Stimulated activated CD8-positive, alpha-beta memory T cell treated with anti-CD3 and anti-CD28 coated beads, Interleukin-7, amount 100 ng/mL, for 24 hours (primary cell): ENCODE measurements around the gene C11orf21.

Experiments used
- DNase-seq: peaks from one replicate; pipeline ENCODE4 v3.0.0-alpha.2; 2020; ENCODE audit warnings: low read depth

Gene C11orf21

DNA sequence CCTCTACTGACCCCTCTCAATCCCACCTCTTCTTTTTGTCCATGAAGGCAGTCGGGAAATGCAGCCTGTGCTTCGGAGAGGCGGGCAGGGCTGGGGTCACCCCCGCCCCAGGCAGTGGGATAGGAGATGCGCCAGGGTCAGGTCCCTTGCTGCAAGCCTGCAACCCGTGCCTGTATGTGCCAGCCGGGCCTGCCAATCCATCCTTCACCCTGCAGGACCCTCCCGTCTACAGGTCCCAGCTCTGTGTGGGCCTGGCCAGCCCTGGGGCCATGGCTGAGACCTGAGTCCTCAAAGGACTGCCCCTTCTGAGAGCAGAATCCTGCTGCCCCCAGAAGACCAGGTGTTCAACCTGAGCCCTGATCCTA, 42.3 kb downstream of the C11orf21 start:
- no peak for DNase-seq

DNA sequence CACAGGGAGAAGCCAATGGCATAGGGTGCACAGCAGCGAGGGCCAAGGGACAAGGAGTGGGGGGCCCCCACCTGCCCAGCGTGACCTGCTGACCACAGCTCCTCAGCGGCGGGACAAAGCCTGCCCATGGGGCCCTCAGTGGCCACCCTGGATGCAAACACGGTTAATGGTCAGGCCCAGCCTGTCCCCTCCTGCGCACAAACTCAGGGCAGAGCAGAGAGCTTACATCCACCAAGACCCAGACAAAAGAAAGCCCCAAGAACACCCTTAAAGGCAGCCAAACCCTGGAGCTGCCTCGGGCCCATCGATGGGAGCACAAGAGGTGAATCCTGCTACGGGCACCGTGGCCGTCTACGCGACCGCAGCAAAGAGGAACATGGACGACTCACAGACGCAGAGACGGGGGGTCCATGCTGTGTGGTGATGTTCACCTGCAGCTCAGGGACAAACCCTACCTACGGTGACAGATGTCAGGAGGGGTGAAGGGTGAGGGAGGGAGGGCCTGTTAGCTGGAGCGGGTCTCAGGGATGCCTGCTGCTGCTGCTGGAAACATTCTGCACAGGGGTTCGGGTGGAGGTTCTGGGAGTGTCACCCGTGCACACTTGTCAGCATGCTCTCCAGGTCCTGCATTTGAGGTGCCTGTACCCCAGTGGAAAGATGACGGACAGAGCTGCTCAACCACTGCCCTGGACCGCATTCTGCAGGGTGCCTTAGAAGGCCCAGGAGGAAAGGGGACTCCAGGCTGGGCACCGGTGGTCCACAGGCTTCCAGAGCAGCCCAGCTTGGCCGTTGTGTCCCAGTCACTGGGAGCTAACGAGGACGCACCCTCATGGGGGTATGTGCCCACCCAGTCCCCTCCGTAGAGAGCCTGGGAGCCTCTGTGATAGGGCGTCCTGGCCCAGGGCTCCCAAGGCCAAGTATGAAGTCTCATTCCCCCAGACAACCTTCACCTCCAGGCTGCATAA, 42.9 kb downstream of the C11orf21 start:
- no peak for DNase-seq

DNA sequence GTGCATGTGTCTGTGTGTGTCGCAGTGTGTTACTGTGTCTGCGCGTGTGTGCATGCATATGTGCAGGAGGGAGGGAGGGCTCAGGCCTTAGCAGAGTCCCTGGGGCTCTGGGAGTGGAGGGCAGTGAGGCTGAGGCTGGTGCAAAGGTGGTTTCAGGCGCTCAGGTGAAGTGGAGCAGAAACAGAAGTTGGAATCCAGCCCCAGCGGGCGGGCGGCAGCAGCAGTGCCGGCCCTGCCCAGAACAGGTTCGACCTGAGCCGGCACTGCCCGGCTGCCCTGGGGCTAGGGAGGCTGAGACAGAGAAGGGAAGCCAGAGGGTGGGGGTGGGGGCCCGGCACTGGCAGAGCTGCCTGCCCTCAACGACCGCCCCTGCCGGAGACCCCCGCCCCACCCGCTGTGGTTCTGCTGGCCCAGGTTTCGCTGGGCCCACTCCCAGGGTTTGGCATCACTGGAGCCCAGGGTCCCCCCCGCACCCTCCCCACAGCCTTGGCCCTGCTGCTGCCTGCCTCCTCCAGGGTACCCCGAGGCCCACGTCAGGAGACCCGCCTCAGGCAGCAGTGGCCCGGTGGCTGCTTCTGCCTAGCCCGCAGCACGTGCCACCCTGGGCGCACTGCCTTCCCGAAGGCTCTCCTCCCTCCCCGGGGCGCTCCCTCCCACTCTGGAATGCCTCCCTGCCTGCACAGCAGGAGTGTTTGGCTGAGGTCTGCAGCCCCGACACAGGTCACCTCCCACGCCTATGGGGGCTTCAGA, 44.6 kb downstream of the C11orf21 start:
- DNase-seq: no peak

DNA sequence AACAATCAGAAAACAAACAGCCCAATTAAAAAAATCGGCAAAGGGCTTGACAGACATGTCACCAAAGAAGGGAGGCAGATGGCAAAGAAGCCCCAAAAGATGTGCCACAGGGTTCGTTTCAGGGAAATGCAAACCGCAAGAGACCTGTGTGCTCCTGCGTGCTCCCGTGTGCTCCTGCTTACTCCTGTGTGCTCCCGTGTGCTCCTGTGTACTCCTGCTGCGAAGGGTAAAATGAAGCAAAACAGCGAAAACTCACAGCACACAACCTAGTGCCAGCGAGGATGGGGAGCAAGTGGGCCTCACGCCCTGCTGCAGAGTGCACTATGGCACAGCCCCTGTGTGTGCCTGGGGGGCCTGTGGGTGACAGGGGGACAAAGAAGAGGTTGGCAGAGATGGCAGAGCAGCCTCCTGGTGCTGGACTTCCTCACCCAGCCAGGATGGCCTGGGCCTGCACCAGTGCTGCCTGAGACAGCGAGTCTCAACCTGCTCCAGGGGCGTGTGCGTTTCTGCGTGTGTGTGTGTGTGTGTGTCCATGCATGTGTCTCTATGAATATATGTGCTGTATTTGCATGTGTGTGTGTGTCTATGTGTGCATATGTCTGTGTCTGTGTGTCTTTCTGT, 45.3 kb downstream of the C11orf21 start:
- no peak for DNase-seq

DNA sequence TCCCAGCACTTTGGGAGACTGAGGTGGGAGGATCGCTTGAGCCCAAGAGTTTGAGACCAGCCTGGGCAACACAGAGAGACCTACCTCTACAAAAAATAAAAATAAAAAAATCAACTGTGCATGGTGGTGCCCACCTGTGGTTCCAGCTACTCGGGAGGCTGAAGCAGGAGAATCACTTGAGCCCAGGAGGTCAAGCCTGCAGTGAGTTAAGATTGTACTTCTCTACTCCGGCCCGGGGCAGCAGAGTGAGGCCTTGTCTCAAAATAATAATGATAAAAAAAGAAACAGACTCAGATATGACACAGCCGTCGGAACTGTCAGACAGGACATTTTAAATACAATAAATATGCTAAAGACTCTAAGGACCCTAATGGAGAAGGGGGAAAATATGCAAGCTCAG, 49.7 kb downstream of the C11orf21 start:
- no peak for DNase-seq

DNA sequence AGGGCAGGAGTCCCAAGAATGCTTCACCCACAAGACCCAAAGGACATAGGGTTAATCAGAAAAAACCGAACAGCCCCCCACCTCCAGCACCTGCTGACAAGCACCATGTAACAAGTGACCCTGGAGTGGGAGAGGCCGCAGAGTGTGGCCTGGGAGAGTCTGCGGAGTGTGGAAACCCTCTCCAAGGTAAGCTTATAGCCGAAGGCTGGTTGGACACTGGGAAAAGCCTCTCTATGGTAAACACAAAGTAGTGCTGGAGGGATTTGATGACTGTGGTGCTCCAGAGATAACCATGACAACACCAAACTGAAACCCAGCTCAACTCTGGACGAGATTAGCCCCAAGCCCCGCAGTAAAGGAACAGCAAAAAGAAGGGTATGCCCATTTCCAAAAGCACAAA, 50.6 kb downstream of the C11orf21 start:
- no peak for DNase-seq

DNA sequence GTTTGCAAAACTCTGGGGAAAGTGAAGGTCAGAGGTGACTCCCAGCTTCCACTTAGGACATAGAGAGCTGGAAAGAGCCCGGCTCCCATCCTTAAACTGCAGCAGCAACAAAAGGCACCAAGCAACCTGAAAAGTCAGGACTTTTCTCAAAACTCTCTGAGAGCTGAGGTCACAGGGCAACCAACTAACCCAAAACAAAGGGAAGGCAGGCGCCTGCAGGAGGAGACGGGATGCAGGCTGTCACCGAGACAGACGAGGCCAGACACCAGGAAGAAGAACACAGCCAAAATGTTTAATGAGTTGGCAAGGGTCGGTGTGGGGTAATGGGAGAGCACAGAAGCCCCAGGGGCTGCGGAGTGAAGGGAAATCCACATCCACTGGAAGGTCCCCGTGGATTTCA, 51.2 kb downstream of the C11orf21 start:
- no peak for DNase-seq

DNA sequence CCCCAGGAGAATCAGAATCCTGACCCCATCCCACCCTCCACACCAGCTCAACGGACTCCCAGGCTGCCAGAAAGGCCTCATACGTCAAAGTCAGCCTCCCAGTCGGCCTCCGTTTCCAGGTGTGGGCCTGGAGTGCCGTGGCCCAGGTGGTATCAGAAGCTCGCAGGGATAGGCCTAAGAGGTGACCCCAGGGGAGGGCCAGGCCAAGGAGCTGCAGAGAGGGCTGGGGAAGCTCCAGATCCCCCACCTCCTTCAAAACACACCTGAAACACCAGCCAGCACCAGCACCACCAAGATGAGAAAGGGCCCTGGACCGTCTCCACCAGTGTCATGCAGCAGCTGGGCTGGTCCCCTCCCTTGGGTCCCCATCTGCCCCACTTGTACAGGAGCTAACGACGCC, 51.7 kb downstream of the C11orf21 start:
- DNase-seq: no peak

DNA sequence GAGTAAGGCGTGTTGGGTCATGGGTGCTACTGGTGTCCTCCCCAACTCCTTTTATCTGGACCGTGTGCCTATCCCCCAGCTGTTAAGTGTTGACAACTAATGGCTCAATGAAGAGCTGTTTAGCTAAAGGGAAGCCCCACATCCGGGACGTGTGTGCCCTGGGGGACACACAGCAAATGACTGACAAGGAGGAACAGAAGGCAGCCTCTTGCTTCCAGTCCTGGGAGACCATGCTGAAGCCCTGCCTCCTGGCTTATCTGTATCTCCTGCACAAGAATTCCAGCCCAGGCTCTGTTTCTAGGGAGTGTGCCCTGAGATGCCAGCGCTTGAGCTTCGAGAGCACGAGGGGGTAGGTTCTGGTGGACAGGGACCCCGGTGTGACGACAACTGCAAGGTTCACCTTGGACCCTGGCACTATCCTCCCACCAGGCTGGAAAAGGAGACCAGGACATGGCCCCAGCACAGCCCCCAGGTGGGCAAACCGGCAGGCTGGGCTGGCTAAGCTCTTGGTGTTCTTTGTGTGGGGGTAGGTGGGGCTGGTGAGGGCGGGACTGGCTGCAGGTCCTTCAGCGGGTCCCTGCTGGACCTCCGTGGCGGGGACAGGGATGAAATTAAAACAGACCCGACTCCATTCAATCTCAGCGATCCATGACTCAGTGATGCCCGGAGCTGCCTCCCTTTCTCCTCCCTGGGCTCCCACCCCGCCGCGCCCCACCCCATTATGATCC, 52.4 kb downstream of the C11orf21 start:
- DNase-seq: no peak

DNA sequence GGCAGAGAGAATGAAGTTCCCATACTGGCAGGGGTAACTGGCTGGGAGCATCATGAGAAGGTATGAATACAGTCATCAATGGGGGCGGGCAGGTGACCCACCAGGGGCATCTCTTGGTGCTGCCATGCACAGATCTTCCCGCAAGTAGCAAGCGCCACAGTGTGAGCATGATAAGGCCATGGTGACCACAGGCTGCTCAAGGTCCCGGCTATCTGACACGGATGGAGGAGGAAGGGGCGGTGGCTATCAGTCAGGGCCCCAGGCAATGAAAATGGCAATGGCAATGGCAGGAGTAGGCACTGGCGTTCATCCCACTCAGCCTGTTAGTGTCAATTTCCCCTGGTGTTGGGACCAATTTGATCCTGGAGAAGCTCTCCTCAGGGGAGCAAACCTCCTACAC, 53.0 kb downstream of the C11orf21 start:
- no peak for DNase-seq

DNA sequence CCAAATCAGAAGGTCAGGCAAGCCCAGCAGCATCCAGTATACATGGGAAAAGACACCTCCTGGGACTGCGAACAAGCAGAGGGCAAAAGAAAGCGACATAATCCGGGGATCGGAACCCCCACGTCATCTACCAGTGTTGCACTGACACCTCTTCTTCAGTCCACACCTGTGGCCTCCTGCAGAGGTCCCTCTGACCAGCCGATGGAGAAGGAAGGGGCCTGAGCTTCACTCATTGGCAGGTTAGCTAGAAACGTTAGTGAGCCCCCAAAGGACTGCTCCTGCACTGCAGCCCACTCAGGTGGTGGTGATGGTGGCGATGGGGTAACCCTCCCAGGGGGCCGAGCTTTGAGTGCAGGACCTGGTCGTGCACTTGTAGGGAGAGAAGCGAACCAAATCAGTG, 53.5 kb downstream of the C11orf21 start:
- DNase-seq: no peak

DNA sequence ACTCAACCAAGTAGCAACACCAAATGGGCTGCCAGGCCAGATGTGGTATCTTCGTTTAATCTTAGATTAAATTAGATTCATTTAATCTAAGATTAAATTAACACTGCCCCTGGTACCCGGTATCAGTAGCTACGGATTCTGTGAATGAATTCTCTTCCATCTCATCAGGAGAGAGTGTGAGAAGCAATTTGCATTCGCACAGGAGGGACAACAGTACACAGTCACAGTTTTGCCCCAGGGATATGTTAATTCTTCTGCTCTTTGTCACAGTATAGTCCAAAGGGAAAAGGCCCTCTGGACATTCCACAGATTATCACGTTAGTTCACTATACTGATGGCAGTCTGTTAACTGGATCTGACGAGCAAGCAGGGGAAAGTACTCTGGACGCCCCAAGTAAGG, 54.2 kb downstream of the C11orf21 start:
- DNase-seq: no peak
